Measurements from ENCODE around the gene ANXA6.

- TF ChIP-seq, protein P1, sequence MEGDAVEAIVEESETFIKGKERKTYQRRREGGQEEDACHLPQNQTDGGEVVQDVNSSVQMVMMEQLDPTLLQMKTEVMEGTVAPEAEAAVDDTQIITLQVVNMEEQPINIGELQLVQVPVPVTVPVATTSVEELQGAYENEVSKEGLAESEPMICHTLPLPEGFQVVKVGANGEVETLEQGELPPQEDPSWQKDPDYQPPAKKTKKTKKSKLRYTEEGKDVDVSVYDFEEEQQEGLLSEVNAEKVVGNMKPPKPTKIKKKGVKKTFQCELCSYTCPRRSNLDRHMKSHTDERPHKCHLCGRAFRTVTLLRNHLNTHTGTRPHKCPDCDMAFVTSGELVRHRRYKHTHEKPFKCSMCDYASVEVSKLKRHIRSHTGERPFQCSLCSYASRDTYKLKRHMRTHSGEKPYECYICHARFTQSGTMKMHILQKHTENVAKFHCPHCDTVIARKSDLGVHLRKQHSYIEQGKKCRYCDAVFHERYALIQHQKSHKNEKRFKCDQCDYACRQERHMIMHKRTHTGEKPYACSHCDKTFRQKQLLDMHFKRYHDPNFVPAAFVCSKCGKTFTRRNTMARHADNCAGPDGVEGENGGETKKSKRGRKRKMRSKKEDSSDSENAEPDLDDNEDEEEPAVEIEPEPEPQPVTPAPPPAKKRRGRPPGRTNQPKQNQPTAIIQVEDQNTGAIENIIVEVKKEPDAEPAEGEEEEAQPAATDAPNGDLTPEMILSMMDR (IDR thresholded peaks at IDR 0.05) = no peak
- TF ChIP-seq EZH2 (IDR thresholded peaks at IDR 0.05; ENCODE audit: borderline replicate concordance, insufficient read depth, low read depth, low read length, poor library complexity, severe bottlenecking) = no peak
Observed at GRCh38 chr5:151065609-151066008, 92.0 kb downstream of the ANXA6 start.

Measured in B cell (primary cell).